Adipocyte (in vitro differentiated cells): ENCODE data around the gene RBM19.
A peak's percentile ranks its signal among the peaks of the same experiment; 100 is the strongest.

ENCODE experiments used
- DNase-seq: peaks from one replicate; pipeline ENCODE4 v3.0.0-alpha.2; 2015; ENCODE audit warnings: low read depth
- H3K27me3 ChIP-seq: replicated peaks from 2 replicates; pipeline ENCODE4 v1.7.0; 2013; ENCODE audit warnings: mild to moderate bottlenecking, low read length, moderate library complexity; ENCODE audit not compliant: control insufficient read depth, insufficient read depth
- H3K36me3 ChIP-seq: 2 replicates; pipeline ENCODE4 v1.7.0; 2013; ENCODE audit warnings: low read length, mild to moderate bottlenecking, moderate library complexity; ENCODE audit not compliant: control insufficient read depth, insufficient read depth, severe bottlenecking
- H3K4me1 ChIP-seq: 2 replicates; pipeline ENCODE4 v1.7.0; 2013; ENCODE audit warnings: mild to moderate bottlenecking, low read length, moderate library complexity; ENCODE audit not compliant: control insufficient read depth, insufficient read depth
- H3K4me3 ChIP-seq: 2 replicates; pipeline ENCODE4 v1.7.0; 2013; ENCODE audit warnings: mild to moderate bottlenecking, low read length, moderate library complexity
- H3K9ac ChIP-seq: 2 replicates; pipeline ENCODE4 v1.7.0; 2013; ENCODE audit warnings: mild to moderate bottlenecking, low read length, moderate library complexity
- H3K9me3 ChIP-seq: 2 replicates; pipeline ENCODE4 v1.7.0; 2013; ENCODE audit warnings: mild to moderate bottlenecking, low read length, moderate library complexity; ENCODE audit not compliant: control insufficient read depth

Gene RBM19

DNA sequence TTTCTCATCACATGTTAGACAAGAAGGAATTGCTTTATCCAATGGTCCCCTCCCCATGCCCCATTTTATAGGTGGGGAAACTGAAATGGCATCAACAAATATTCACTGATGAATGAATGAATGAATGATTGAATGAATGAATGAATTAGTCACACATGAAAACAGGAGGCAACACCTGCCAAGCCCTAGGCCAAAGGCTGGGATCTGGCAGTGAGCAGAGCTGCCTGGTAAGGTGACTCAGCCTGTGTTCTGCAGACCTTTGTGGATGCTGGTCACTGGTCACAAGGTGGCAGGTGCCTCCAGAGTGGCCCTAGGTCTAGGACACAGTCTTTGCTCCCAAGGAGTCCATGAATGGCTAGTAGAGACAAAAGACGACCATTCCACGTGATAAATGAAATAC is 188.4 kb downstream of the RBM19 start:
- H3K4me1 ChIP-seq: no peaks in the 10 kb centered on the region
- H3K4me3 ChIP-seq: no peak overlapping the region
- DNase-seq: no peak
- no peak overlapping the region for H3K9ac ChIP-seq
- H3K36me3 ChIP-seq: no peaks in the 10 kb centered on the region
- H3K27me3 ChIP-seq: peaks cover 44% of the 10 kb centered on the region
- H3K9me3 ChIP-seq: no peaks in the 10 kb centered on the region

DNA sequence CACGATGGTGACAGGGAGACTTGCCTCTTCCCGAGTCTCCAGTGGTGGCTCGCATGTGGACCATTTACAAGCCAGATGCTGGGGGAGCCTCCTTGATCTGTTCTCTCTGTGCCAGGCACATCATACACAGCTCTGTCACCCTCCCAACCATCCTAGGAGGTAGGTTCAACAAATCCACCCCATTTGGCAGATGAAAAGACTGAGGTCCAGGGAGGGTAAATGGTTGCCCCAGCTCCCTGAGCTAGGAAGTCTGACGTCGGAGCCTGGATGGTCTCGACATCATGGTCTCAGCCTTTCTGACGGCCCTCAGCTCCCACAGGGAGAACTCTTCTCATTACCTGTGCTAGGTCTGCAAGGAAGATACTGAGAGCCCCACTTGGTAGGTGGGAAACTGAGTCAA is 189.6 kb downstream of the RBM19 start:
- no peak for DNase-seq
- Histone ChIP-seq H3K27me3 (peaks cover 44% of the 10 kb centered on the region), H3K36me3 (no peaks in the 10 kb centered on the region), H3K4me3 (no peak overlapping the region), H3K9ac (no peak overlapping the region), H3K4me1 (no peaks in the 10 kb centered on the region), H3K9me3 (no peaks in the 10 kb centered on the region)

DNA sequence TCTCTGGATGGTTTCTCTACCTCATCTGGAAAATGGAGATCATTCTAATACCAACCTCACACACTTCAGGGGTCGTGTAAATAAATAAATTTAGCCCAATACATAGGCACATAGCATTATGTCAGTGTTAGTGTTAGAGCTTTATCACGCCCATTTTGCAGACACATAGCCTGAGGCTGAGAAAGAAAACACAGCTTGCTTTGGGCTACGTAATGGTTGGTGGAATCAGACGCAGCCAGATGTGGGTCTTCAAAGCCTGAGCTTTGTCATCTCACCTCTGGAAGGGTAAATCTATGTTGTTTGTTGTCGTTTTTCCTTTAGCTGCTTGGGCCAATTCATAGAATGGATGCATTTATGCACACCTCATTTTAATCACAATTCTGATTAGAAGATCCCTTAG is 191.6 kb downstream of the RBM19 start:
- H3K4me3 ChIP-seq: no peak overlapping the region
- H3K9me3 ChIP-seq: peaks cover 4% of the 10 kb centered on the region
- no peaks in the 10 kb centered on the region for H3K36me3 ChIP-seq
- no peaks in the 10 kb centered on the region for H3K4me1 ChIP-seq
- DNase-seq: no peak
- peaks cover 54% of the 10 kb centered on the region for H3K27me3 ChIP-seq
- H3K9ac ChIP-seq: no peak overlapping the region

DNA sequence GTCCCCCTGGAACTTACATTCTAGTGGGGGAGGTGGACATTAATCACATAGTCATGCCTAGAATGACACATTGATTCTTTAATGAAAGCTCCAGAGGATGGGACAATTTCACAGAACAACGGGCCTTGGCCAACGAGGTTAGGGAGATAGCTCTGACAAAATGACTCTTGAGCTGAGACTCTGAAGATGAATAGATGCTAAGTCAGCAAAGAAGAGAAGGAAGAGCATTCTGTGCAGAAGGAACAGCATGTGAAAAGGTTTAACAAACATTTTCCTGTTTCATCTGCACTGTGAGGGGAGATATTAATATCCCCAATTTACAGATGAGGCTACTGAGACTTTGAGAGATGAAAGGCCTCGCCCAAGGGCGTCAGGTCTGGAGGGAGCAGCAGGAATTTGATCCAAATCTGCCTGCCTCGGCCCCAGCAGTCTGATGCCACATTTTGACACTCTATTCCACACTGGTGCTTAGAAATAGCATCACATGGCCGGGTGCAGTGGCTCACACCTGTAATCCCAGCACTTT is 193.6 kb downstream of the RBM19 start:
- no peaks in the 10 kb centered on the region for H3K36me3 ChIP-seq
- DNase-seq: no peak
- H3K9ac ChIP-seq: no peak overlapping the region
- no peak overlapping the region for H3K4me3 ChIP-seq
- H3K27me3 ChIP-seq: peaks cover 47% of the 10 kb centered on the region
- H3K9me3 ChIP-seq: peaks cover 4% of the 10 kb centered on the region
- H3K4me1 ChIP-seq: no peaks in the 10 kb centered on the region

DNA sequence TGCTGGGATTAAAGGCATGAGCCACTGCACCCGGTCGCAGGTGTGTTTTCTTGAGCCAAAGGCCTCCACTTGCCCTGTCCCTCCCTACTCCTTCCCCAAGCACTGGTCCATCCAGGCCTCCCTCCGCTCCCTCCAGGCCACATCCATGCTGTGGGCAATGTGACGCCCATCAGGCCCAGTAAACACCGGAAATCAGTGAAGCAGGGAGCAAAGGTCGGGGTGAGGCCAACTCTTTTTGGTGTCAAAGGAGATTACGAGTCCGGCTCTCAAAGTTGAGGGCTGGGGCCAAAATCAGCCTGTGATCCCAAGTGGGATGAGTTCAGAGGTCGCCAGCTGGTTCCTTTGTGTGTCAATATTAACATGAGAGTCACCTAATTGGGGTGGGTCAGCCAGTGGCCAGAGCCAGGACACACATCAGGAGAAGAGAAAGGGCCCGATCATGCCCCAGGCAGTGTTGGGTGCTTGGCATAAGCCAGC is 195.7 kb downstream of the RBM19 start:
- no peak for DNase-seq
- Histone ChIP-seq H3K36me3 (no peaks in the 10 kb centered on the region), H3K4me3 (no peak overlapping the region)

DNA sequence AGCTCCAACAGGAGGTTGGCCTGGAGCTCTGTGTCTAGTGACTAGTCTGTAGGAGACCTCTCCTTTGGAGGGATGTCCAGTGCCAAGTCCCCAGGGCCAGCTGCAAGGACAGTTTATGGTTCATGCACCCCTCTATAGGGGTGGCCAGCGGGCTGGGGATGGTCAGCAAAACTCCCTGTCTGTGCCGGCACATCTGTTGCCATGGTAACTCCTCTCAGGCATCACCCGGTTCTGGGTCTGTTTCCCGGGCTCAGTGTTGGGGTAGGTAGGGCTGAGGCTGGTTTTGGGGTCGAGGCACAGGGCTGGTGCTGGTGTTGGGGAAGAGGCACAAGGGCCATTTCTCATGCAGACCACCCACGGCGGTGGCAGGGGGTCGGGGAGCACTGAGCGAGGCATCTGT is 196.8 kb downstream of the RBM19 start:
- no peak overlapping the region for H3K9ac ChIP-seq
- no peaks in the 10 kb centered on the region for H3K36me3 ChIP-seq
- DNase-seq: no peak
- H3K9me3 ChIP-seq: peaks cover 4% of the 10 kb centered on the region
- H3K27me3 ChIP-seq: peaks cover 35% of the 10 kb centered on the region
- no peaks in the 10 kb centered on the region for H3K4me1 ChIP-seq
- H3K4me3 ChIP-seq: no peak overlapping the region

More for the DNA sequence above, 195.7 kb downstream of the RBM19 start:
- no peaks in the 10 kb centered on the region for H3K4me1 ChIP-seq
- peaks cover 34% of the 10 kb centered on the region for H3K27me3 ChIP-seq
- H3K9me3 ChIP-seq: peaks cover 4% of the 10 kb centered on the region
- H3K9ac ChIP-seq: no peak overlapping the region

DNA sequence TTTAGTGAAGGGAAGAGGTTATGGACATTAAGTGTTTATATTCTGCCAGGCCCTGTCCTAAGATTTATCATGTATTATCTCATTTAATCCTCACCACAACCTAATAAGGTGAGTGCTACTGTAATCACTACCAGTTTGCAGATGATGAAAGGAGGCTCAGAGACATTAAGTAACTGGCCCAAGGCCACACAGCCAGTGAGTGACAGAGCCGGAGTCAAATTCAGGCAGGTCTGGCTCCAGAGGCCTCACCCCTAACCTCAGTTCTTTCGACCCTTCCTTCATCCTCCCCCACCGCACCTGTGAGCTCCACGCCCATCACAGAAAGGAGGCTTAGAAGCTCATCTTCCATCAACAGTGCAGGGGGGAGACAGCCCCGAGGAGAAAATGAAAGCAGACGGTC is 197.3 kb downstream of the RBM19 start:
- H3K9me3 ChIP-seq: peaks cover 4% of the 10 kb centered on the region
- H3K9ac ChIP-seq: no peak overlapping the region
- H3K27me3 ChIP-seq: peaks cover 39% of the 10 kb centered on the region
- H3K36me3 ChIP-seq: no peaks in the 10 kb centered on the region
- DNase-seq: no peak
- no peak overlapping the region for H3K4me3 ChIP-seq
- H3K4me1 ChIP-seq: no peaks in the 10 kb centered on the region

DNA sequence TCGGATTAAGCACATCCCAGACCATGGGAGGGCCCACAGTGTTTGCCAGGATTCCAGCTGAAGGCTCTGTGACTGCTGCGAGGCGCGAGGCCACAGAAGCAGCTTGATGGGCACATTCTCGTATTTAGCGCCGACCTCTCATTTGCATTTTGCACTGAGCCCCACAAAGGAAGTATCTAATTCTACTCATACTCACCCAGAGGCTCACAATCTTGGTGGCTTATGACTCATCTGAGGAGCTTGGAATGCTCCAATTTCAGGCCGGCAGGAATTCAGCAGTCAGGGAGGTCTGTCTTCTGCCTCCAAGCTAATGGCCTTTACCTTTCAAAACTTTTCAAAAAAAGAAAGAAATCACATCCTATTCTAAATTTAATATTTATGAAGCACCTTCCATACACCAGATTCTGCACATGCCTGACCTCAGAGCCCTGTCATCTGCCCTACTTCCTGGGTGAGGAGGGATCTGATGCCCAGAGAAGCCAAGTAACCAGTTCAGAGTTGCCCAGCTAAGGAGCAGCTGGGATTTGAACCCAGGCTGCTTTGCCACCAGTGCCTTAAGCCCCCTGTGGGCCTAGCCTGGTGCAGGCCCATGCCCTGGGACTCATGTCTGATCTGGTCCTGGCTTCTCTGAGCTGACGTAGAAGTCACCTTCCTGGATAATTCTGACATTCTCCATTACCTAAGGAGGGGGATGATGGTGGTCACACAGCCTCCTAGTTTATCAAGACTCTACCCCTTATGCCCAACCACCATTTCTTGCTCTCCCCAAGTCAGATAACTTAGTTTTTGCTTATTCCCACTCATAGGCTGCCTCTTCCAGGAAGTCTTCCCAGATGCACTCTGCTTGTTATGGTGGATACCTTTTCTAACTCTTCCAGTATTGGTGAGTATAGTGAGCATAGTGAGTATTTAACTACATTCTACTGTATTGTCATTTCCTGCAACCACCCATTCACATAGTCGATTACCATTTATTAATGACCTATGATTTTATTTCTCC is 198.9 kb downstream of the RBM19 start:
- no peaks in the 10 kb centered on the region for H3K4me1 ChIP-seq
- no peak overlapping the region for H3K9ac ChIP-seq
- H3K27me3 ChIP-seq: peaks cover 48% of the 10 kb centered on the region
- peaks cover 4% of the 10 kb centered on the region for H3K9me3 ChIP-seq
- no peak overlapping the region for H3K4me3 ChIP-seq
- H3K36me3 ChIP-seq: no peaks in the 10 kb centered on the region
- DNase-seq: peak; percentile 76
